Measurements from ENCODE around the gene GPBAR1. TPM values are rescaled to one million over a fixed set of nuclear protein-coding genes. Genes with fewer than 3 reads are reported as not detected.

The GPBAR1 gene
- total RNA-seq, 1 donor from 2014 or later, result 2.4 TPM

DNA sequence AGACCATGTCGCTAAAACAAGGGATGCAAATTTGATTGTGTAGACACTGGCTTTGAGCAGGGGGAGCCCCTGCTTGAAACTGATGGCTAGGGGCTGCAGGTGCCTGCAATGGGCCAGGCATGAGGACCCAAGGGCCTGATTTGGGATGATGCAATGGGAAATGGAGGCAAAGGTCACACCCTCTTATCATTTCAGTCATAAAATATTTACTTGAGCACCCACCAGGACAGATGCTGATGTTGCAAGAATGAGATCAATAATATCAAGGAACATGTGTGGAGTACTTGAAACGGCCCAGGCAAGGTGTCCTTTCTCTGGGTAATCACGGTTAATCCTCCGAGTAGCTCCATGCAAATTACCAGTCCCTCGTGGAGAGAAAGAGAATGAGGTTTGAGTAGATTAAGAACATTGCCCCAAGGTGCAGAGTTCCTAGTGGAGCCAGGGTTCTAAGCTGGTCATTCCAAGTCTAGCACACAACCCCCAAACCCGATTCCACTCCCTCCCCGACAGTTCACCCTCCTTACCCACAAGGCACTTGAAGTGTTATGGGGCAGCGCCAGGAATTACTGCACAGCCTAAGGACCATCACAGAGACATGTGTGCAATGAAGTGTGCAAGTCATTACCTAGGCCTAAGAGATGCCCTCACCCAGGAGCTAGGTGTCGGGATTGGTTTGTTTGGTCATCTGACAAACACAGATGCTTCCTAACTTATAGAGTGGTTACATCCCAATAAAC, 45.5 kb downstream of the GPBAR1 start:
- DNase-seq (ENCODE audit: low spot score), result no peak

DNA sequence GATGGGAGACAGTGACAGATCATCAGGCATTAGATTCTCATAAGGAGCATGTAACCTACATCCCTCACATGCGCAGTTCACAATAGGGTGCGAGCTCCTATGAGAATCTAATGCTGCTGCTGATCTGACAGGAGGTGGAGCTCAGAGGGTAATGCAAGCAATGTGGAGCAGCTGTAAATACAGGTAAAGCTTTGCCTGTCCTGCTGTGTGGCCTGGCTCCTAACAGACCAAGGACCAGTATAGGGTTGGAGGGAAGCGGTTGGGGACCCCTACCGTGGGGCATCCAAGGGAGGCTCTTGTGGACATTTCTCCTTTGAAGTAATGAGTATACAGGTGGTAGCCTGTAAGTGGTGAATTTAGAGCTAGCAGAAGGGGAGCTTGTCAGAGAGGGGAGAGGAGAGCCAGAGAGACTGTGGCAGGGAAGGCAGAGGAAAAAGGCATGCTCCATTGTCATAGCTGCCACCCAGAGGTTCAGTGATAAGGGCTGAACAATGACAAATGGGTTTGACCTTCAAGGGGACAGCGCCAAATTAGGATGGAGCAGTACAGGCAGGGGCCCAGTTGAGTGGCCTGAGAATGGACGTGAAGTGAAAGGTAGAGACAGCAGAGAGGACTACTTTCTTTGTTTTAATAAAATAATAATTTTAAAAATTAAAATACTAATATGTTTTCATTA, 46.7 kb downstream of the GPBAR1 start:
- DNase-seq (ENCODE audit: low spot score), result no peak

- DNase-seq (ENCODE audit: low spot score), result no peak
Measured at GRCh38 chr2:218310853-218311540, 50.2 kb downstream of the GPBAR1 start.

DNA sequence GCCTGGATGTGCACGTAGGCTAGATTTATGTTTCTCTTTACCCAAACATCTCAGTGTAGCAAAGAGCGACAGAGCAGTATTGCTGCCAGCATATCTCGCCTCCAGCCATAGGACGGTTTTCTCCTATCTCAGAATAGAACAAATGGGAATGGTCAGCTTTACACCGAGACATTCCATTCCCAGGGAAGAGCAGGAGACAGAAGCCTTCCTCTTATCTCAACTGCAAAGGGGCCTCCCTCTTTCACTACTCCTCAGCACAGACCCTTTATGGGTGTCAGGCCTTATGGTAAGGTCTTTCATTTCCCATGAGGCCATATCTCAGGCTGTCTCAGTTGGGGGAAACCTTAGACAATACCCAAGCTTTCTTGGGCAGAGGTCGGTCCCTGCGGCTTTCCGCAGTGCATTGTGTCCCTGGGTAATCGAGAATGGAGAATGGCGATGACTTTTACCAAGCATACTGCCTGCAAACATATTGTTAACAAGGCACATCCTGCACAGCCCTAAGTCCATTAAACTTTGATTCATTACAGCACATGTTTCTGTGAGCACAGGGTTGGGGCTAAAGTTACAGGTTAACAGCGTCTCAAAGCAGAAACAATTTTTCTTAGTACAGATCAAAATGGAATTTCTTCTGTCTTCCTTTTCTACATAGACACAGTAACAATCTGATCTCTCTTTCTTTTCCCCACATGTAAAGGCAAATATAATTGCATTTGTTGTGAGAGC, 50.9 kb downstream of the GPBAR1 start:
- peak; percentile 69 for DNase-seq (ENCODE audit: low spot score)

DNA sequence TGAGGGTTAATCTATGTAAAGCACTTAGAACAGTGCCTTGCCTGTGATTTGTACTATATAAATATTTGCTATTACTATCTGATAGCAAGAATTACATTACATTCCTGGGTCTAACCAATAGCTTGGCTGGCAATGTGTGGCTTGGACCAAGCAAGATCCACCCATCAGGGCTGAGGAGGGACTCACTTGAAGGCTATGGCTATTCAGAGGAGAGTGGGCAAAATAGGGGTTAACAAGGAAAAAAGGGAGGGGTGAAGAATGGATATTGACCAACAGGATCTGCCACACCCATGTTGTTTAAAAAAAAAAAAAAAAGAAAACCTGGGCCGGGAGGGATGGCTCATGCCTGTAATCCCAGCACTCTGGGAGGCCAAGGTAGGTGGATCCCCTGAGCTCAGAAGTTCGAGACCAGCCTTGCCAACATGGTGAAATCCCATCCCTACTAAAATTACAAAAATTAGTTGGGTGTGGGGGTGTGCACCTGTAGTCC, 51.5 kb downstream of the GPBAR1 start:
- no peak for DNase-seq (ENCODE audit: low spot score)

- DNase-seq (ENCODE audit: low spot score), result no peak
Measured at GRCh38 chr2:218313356-218313755, 52.5 kb downstream of the GPBAR1 start.

Other genes with a start within 250 kb of the GPBAR1 start
- gene RUFY4, start 191.8 kb upstream of the GPBAR1 start, total RNA-seq (ENCODE audit: insufficient read depth, low replicate concordance), result 13.7 TPM
- gene CXCR2, start 135.0 kb upstream of the GPBAR1 start, total RNA-seq (ENCODE audit: insufficient read depth, low replicate concordance), result 1.7 TPM
- gene CXCR1, start 94.1 kb upstream of the GPBAR1 start, total RNA-seq (ENCODE audit: insufficient read depth, low replicate concordance), result 2.9 TPM
- gene ARPC2, start 43.8 kb upstream of the GPBAR1 start, total RNA-seq (ENCODE audit: insufficient read depth, low replicate concordance), result 158 TPM
- 74.4 TPM for gene AAMP, start 9.1 kb downstream of the GPBAR1 start, total RNA-seq (ENCODE audit: insufficient read depth, low replicate concordance)
- gene PNKD, start 9.5 kb downstream of the GPBAR1 start, total RNA-seq (ENCODE audit: insufficient read depth, low replicate concordance), result 7.7 TPM
- gene TMBIM1, start 31.5 kb downstream of the GPBAR1 start, total RNA-seq (ENCODE audit: insufficient read depth, low replicate concordance), result 212 TPM
- 2.4 TPM for gene CATIP, start 95.8 kb downstream of the GPBAR1 start, total RNA-seq (ENCODE audit: insufficient read depth, low replicate concordance)
- 32.5 TPM for gene SLC11A1, start 121.3 kb downstream of the GPBAR1 start, total RNA-seq (ENCODE audit: insufficient read depth, low replicate concordance)
- 74.2 TPM for gene CTDSP1, start 138.9 kb downstream of the GPBAR1 start, total RNA-seq (ENCODE audit: insufficient read depth, low replicate concordance)
- gene VIL1, start 158.1 kb downstream of the GPBAR1 start, total RNA-seq (ENCODE audit: insufficient read depth, low replicate concordance), result 2.4 TPM

Measured in umbilical cord (tissue), 2 donors.